BE2C (cell line): ENCODE data around the gene BCL2L14.
"Not testable (repeated sequence)": the region's sequence is repeated elsewhere in the genome, so short reads cannot be mapped to it uniquely, and the experiment has no call there.

Source experiments
- DNase-seq: peaks from one replicate; pipeline ENCODE4 v3.0.0-alpha.2; 2020
- H3K27me3 ChIP-seq: fragments of 250-450 bp; sonication (Bioruptor Pico); 2 replicates; pipeline ENCODE4 v1.5.1; 2020; ENCODE audit warnings: mild to moderate bottlenecking
- H3K36me3 ChIP-seq: fragments of 250-450 bp; sonication (Bioruptor Pico); 2 replicates; pipeline ENCODE4 v1.5.1; 2020; ENCODE audit warnings: mild to moderate bottlenecking
- H3K4me1 ChIP-seq: fragments of 250-450 bp; sonication (Bioruptor Pico); 2 replicates; pipeline ENCODE4 v1.5.1; 2020
- H3K4me3 ChIP-seq: 2 replicates; pipeline ENCODE4 v1.5.1; 2011; ENCODE audit warnings: low read depth, low read length
- H3K9me3 ChIP-seq: fragments of 250-450 bp; sonication (Bioruptor Pico); 2 replicates; pipeline ENCODE4 v1.5.1; 2020
- TF ChIP-seq, protein P1 (sequence below): IDR thresholded peaks from 2 replicates; pipeline ENCODE4 v1.5.1; 2012; ENCODE audit warnings: mild to moderate bottlenecking, low read depth, low read length

The BCL2L14 gene

DNA sequence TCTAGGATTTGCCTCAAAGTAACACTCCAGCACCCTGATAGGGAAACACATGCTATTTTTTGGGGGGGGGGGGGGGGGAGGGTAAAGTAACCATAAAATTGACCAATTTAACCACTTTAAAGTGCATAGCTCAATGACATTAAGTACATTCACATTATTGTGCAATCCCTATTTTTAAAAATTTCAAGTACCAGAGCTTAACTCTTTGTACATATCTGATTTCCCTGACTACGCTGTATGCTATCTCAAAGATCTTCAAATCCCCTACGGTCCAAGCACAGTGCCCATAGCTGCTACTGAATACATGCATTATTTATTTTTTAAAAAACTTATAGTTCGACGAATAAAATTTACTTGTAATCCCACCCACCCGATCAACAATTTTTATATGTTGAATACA lies 63.0 kb downstream of the BCL2L14 start:
- no peak overlapping the region for H3K4me3 ChIP-seq
- TF ChIP-seq, protein P1, sequence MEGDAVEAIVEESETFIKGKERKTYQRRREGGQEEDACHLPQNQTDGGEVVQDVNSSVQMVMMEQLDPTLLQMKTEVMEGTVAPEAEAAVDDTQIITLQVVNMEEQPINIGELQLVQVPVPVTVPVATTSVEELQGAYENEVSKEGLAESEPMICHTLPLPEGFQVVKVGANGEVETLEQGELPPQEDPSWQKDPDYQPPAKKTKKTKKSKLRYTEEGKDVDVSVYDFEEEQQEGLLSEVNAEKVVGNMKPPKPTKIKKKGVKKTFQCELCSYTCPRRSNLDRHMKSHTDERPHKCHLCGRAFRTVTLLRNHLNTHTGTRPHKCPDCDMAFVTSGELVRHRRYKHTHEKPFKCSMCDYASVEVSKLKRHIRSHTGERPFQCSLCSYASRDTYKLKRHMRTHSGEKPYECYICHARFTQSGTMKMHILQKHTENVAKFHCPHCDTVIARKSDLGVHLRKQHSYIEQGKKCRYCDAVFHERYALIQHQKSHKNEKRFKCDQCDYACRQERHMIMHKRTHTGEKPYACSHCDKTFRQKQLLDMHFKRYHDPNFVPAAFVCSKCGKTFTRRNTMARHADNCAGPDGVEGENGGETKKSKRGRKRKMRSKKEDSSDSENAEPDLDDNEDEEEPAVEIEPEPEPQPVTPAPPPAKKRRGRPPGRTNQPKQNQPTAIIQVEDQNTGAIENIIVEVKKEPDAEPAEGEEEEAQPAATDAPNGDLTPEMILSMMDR: no peak
- H3K27me3 ChIP-seq: no peaks in the 10 kb centered on the region
- peaks cover 18% of the 10 kb centered on the region for H3K36me3 ChIP-seq
- DNase-seq: no peak
- no peaks in the 10 kb centered on the region for H3K9me3 ChIP-seq
- H3K4me1 ChIP-seq: peaks cover 2% of the 10 kb centered on the region

DNA sequence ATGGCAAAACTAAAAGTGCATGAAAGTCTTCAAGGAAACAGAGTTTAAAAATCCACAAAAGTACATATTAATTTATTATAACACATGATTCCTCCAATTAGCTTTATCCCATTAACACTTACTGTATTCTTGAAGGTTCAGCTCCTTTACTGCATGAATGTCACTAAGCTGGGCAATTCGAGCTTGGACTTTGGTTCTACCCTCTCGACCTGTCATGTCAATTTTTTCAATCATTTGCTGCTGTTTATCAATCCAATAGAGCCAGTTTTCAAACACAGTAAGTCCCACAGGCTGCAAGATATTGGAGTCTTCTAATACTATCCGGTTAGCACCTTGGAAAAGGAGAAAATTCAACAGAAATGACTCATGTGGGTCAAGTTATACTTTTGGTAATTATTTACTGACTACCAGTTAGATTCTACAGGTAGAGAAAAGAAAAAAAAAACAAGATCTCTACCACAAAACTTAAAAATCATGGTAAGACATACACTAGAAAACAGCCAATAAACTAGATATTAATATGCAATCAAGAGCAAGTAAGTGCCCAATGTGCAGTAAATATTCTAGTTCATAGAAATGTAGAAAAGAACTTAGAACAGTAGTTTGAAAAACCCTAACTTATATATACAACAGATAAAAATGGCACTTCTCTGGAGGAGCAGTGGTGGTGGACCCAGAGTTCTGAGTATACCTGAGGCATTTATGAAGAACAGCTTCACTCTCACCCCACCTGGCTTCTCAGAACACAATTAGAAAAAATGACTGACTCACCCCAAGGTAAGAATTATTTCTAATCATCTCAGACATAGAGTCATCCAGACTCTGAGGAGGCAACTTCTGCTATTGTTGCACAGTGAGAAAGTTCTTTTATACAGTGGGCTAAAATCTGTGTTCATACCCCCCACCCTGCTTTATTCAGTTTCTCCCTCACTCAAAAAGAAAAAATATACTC lies 67.7 kb downstream of the BCL2L14 start:
- Histone ChIP-seq H3K4me1 (no peaks in the 10 kb centered on the region), H3K36me3 (peaks cover 6% of the 10 kb centered on the region), H3K4me3 (no peak overlapping the region), H3K27me3 (no peaks in the 10 kb centered on the region), H3K9me3 (no peaks in the 10 kb centered on the region)
- TF ChIP-seq, protein P1: no peak
- DNase-seq: no peak

DNA sequence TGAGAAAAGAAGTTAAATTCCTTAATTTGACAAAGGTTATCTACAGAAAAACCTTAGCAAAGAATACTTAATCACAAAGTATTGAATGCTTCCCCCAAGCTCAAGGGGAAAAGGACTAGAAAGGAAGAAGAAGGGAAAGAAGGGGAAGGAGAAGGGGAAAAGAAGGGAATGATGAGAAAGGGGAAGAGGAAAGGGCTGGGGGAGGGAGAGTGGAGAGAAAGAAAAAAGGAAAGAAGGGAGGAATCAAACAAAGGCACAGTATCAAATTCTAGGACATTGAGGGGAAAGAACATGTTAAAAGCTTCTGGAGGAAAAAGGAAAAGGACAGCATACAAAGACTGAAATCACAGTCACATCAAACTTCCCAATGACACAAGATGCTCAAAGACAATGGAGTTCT lies 70.3 kb downstream of the BCL2L14 start:
- no peaks in the 10 kb centered on the region for H3K4me1 ChIP-seq
- DNase-seq: no peak
- H3K4me3 ChIP-seq: no peak overlapping the region
- H3K27me3 ChIP-seq: no peaks in the 10 kb centered on the region
- H3K9me3 ChIP-seq: no peaks in the 10 kb centered on the region
- no peaks in the 10 kb centered on the region; the same call in 1 of the 2 replicates for H3K36me3 ChIP-seq
- TF ChIP-seq, protein P1: no peak

DNA sequence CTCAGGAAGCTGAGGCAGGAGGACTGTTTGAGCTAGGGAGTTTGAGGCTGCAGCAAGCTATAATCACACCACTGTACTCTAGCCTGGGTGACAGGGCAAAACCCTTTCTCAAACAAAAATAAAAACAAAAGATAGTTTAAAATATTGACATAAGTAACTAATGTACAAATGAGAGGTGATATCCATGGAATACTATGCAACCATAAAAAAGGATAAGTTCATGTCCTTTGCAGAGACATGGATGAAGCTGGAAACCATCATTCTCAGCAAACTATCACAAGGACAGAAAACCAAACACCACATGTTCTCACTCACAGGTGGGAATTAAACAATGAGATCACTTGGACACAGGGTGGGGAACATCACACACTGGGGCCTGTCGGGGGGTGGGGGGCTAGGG lies 73.8 kb downstream of the BCL2L14 start:
- peaks cover 26% of the 10 kb centered on the region for H3K36me3 ChIP-seq
- DNase-seq, H3K27me3 ChIP-seq, H3K4me3 ChIP-seq, H3K4me1 ChIP-seq, H3K9me3 ChIP-seq: not testable (repeated sequence)

DNA sequence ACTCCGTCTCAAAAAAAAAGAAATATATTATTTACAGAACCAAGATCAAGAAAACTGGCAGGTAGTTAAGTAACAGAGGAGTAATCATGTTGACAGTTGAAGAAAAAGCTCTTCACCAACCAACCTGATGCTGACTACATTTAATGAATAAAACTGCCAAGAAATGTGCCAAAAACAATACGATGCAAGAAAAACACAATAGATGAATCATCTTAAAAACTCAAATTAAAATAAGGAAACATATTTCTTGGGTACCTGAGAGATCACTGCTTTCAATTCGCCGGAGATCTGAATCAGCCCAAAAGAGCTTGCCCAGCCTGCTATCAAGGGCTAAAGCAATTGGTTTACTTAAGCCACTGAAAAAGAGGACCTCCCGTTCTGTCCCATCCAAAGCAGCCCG lies 76.4 kb downstream of the BCL2L14 start:
- no peak for DNase-seq

More for the DNA sequence above, 76.4 kb downstream of the BCL2L14 start:
- TF ChIP-seq, protein P1: no peak
- peaks cover 37% of the 10 kb centered on the region for H3K36me3 ChIP-seq
- peaks cover 9% of the 10 kb centered on the region for H3K4me1 ChIP-seq
- no peaks in the 10 kb centered on the region for H3K27me3 ChIP-seq
- H3K4me3 ChIP-seq: no peak overlapping the region
- no peaks in the 10 kb centered on the region for H3K9me3 ChIP-seq
